Inferior parietal cortex (tissue), 1 donor: ENCODE data around the gene RGS19.

ENCODE experiments used
- DNase-seq: peaks from one replicate; pipeline ENCODE4 v3.0.0-alpha.2; 2016; ENCODE audit errors: extremely low spot score

The RGS19 gene

GRCh38 chr20:64077541-64077875, 1.8 kb downstream of the RGS19 start:
- no peak for DNase-seq

GRCh38 chr20:64077094-64077493, 2.2 kb downstream of the RGS19 start:
- DNase-seq: no peak

GRCh38 chr20:64076061-64076997, 3.0 kb downstream of the RGS19 start:
- DNase-seq: no peak

- no peak for DNase-seq
Measured at GRCh38 chr20:64075556-64075955, 3.8 kb downstream of the RGS19 start.

- DNase-seq: no peak
Measured at GRCh38 chr20:64074963-64075362, 4.4 kb downstream of the RGS19 start.

GRCh38 chr20:64074184-64074789, 5.0 kb downstream of the RGS19 start:
- no peak for DNase-seq

- no peak for DNase-seq
Measured at GRCh38 chr20:64073476-64074183, 5.7 kb downstream of the RGS19 start.

- DNase-seq: no peak
Measured at GRCh38 chr20:64072498-64073063, 6.7 kb downstream of the RGS19 start.

GRCh38 chr20:64071341-64072332, 7.7 kb downstream of the RGS19 start:
- DNase-seq: no peak

GRCh38 chr20:64070244-64070993, 8.9 kb downstream of the RGS19 start:
- DNase-seq: no peak

- no peak for DNase-seq
Measured at GRCh38 chr20:64069614-64070243, 9.6 kb downstream of the RGS19 start.

- DNase-seq: no peak
Measured at GRCh38 chr20:64069209-64069613, 10.1 kb downstream of the RGS19 start.

- no peak for DNase-seq
Measured at GRCh38 chr20:64068386-64069208, 10.7 kb downstream of the RGS19 start.

GRCh38 chr20:64067733-64068307, 11.5 kb downstream of the RGS19 start:
- DNase-seq: no peak

GRCh38 chr20:64067005-64067632, 12.2 kb downstream of the RGS19 start:
- DNase-seq: no peak

- DNase-seq: no peak
Measured at GRCh38 chr20:64065974-64066343, 13.4 kb downstream of the RGS19 start.

- no peak for DNase-seq
Measured at GRCh38 chr20:64065062-64065973, 14.0 kb downstream of the RGS19 start.
